Mesenchymal stem cell (in vitro differentiated cells and primary cell): ENCODE measurements around the gene TRIM46.

Source experiments
- DNase-seq: peaks from one replicate; pipeline ENCODE4 v3.0.0-alpha.2; 2013
- H2AFZ ChIP-seq: one replicate; pipeline ENCODE4 v1.6.1; 2013; ENCODE audit warnings: low read depth, mild to moderate bottlenecking, control low read depth, inconsistent platforms, low read length, moderate library complexity
- H2AK5ac ChIP-seq: 2 replicates; pipeline ENCODE4 v1.6.1; 2013; ENCODE audit warnings: low read length, moderate library complexity, mild to moderate bottlenecking, inconsistent platforms; ENCODE audit not compliant: severe bottlenecking
- H2BK120ac ChIP-seq: one replicate; pipeline ENCODE4 v1.6.1; 2013; ENCODE audit warnings: low read depth, mild to moderate bottlenecking, inconsistent platforms, low read length, moderate library complexity
- H2BK12ac ChIP-seq, 2 experiments: one replicate each; pipeline ENCODE4 v1.6.1; 2013; ENCODE audit warnings: inconsistent platforms in 2 of 2, low read length in 2 of 2, mild to moderate bottlenecking in 2 of 2, moderate library complexity in 2 of 2, control low read depth in 1 of 2
- H2BK15ac ChIP-seq: one replicate; pipeline ENCODE4 v1.6.1; 2013; ENCODE audit warnings: mild to moderate bottlenecking, low read depth, inconsistent platforms; ENCODE audit not compliant: poor library complexity, severe bottlenecking
- H2BK5ac ChIP-seq: 2 replicates; pipeline ENCODE4 v1.6.1; 2013; ENCODE audit warnings: low read depth, mild to moderate bottlenecking, low read length, control low read depth, inconsistent platforms; ENCODE audit not compliant: poor library complexity, severe bottlenecking
- H3K14ac ChIP-seq, 2 experiments: one replicate each; pipeline ENCODE4 v1.6.1; 2013; ENCODE audit warnings: inconsistent platforms in 2 of 2, low read length in 2 of 2, control low read depth in 1 of 2, mild to moderate bottlenecking in 1 of 2, moderate library complexity in 1 of 2
- H3K18ac ChIP-seq, 2 experiments: one replicate each; pipeline ENCODE4 v1.6.1; 2013; ENCODE audit warnings: inconsistent platforms in 2 of 2, low read length in 2 of 2, control low read depth in 1 of 2, low read depth in 1 of 2, mild to moderate bottlenecking in 1 of 2
- H3K23ac ChIP-seq, 2 experiments: one replicate each; pipeline ENCODE4 v1.6.1; 2013; ENCODE audit warnings: inconsistent platforms in 2 of 2, low read length in 2 of 2, mild to moderate bottlenecking in 2 of 2, moderate library complexity in 2 of 2, control low read depth in 1 of 2
- H3K27ac ChIP-seq: 2 replicates; pipeline ENCODE4 v1.5.1; 2013; ENCODE audit warnings: mild to moderate bottlenecking, moderate library complexity, low read length, control low read depth, inconsistent platforms; ENCODE audit not compliant: poor library complexity, severe bottlenecking
- H3K27me3 ChIP-seq, 2 experiments: 2 replicates each; pipeline versions ENCODE4 v1.6.1 to v1.7.0; 2013; ENCODE audit warnings: low read length in 2 of 2, mild to moderate bottlenecking in 2 of 2, moderate library complexity in 2 of 2, control low read depth in 1 of 2, inconsistent platforms in 1 of 2; ENCODE audit not compliant: control insufficient read depth in 1 of 2, insufficient read depth in 1 of 2
- H3K36me3 ChIP-seq, 2 experiments: 2 replicates each; pipeline versions ENCODE4 v1.6.1 to v1.7.0; 2013; ENCODE audit warnings: low read length in 2 of 2, control low read depth in 1 of 2, inconsistent platforms in 1 of 2, low read depth in 1 of 2, mild to moderate bottlenecking in 1 of 2; ENCODE audit not compliant: insufficient read depth in 2 of 2, control insufficient read depth in 1 of 2
- H3K4ac ChIP-seq, 2 experiments: one replicate each; pipeline ENCODE4 v1.6.1; 2013; ENCODE audit warnings: inconsistent platforms in 2 of 2, low read length in 2 of 2, mild to moderate bottlenecking in 2 of 2, moderate library complexity in 2 of 2, control low read depth in 1 of 2, low read depth in 1 of 2
- H3K4me1 ChIP-seq: 2 replicates; pipeline ENCODE4 v1.6.1; 2013; ENCODE audit warnings: low read depth, low read length, control low read depth; ENCODE audit not compliant: control insufficient read depth, insufficient read depth
- H3K4me2 ChIP-seq: 2 replicates; pipeline ENCODE4 v1.6.1; 2013; ENCODE audit warnings: low read length, mild to moderate bottlenecking, inconsistent platforms; ENCODE audit not compliant: poor library complexity, severe bottlenecking
- H3K4me3 ChIP-seq, 2 experiments: 2 replicates each; pipeline versions ENCODE4 v1.5.1 to v1.7.0; 2013; ENCODE audit warnings: low read length in 2 of 2, mild to moderate bottlenecking in 2 of 2, control low read depth in 1 of 2, low read depth in 1 of 2; ENCODE audit not compliant: insufficient read depth in 1 of 2
- H3K79me1 ChIP-seq: replicated peaks from 2 replicates; pipeline ENCODE4 v1.6.1; 2013; ENCODE audit warnings: mild to moderate bottlenecking, control low read depth, low read length, inconsistent platforms; ENCODE audit not compliant: poor library complexity, severe bottlenecking
- H3K9ac ChIP-seq: 2 replicates; pipeline ENCODE4 v1.7.0; 2013; ENCODE audit warnings: mild to moderate bottlenecking, low read length, moderate library complexity
- H3K9me3 ChIP-seq: 2 replicates; pipeline ENCODE4 v1.7.0; 2013; ENCODE audit warnings: mild to moderate bottlenecking, low read length; ENCODE audit not compliant: control insufficient read depth
- H4K8ac ChIP-seq: one replicate; pipeline ENCODE4 v1.6.1; 2013; ENCODE audit warnings: inconsistent platforms, mild to moderate bottlenecking, low read length, moderate library complexity
- H4K91ac ChIP-seq: one replicate; pipeline ENCODE4 v1.6.1; 2013; ENCODE audit warnings: mild to moderate bottlenecking, low read length, inconsistent platforms
- WGBS: methylation state at CpG from one replicate; pipeline ENCODE4 v1.1.7; 2013; ENCODE audit warnings: mixed read lengths; 5-methylcytosine and 5-hydroxymethylcytosine counted together

TRIM46 gene

GRCh38 chr1:155177918-155178281 lies 4.3 kb downstream of the TRIM46 start:
- 97% methylated on average over 9 of the region's 9 CpGs for WGBS

DNA sequence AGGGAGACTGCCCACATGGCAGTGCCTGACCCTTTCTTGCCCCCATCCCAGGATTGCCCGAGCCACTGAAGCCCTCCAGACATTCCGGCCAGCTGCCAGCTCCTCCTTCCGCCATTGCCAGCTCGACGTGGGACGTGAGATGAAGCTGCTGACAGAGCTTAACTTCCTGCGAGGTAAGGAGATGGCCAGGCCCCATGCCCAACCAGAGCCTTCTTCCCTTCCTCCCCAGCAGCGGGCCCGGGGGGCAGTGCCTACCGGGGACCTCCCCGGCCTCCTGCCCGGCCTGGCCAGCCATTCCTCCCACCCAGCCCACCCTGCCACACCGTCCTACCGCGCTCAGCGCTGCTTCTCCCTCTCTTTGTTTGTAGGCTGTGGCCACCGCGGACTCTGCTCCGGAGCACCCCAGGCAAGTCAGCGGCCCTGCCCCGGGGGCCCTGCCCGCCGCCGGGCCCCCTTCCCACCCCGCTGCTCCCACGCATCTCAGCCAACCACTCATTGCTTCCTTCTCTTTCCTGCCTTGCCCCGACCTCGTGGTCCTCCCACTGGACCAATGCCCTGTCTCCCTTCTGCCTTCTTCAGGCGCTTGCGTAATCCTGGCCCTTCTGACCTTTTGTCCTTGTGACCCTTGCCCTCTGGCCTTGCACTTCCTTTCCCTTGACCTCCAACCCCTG lies 4.9 kb downstream of the TRIM46 start:
- no peak overlapping the region for H4K8ac ChIP-seq
- no peaks in the 10 kb centered on the region for H3K9me3 ChIP-seq
- no peak overlapping the region for H3K27ac ChIP-seq
- H3K4ac ChIP-seq = no peak overlapping the region
- whole genome bisulfite sequencing = 95% methylated on average over 30 of the region's 30 CpGs
- H2BK5ac ChIP-seq = no peak overlapping the region
- no peak overlapping the region for H2BK120ac ChIP-seq
- H2BK15ac ChIP-seq = no peak overlapping the region
- no peak overlapping the region for H2BK12ac ChIP-seq
- H3K4me1 ChIP-seq = peaks cover 26% of the 10 kb centered on the region
- H3K18ac ChIP-seq = no peak overlapping the region
- peaks cover 43 to 61% of the 10 kb centered on the region in 2 experiments for H3K36me3 ChIP-seq
- H3K23ac ChIP-seq = no peak overlapping the region
- H3K27me3 ChIP-seq = no peaks in the 10 kb centered on the region
- no peak for DNase-seq
- no peak overlapping the region for H3K9ac ChIP-seq
- no peak overlapping the region for H2AK5ac ChIP-seq
- no peak overlapping the region for H3K4me3 ChIP-seq
- H3K4me2 ChIP-seq = no peak overlapping the region
- no peak overlapping the region for H2AFZ ChIP-seq
- no peak overlapping the region for H3K14ac ChIP-seq
- no peak overlapping the region for H4K91ac ChIP-seq
- H3K79me1 ChIP-seq = peaks cover 14% of the 10 kb centered on the region

More at GRCh38 chr1:155177918-155178281, 4.3 kb downstream of the TRIM46 start:
- no peak for DNase-seq
- H3K36me3 ChIP-seq = peaks cover 39 to 57% of the 10 kb centered on the region in 2 experiments
- H3K18ac ChIP-seq = no peak overlapping the region
- no peaks in the 10 kb centered on the region for H3K27me3 ChIP-seq
- H2BK120ac ChIP-seq = no peak overlapping the region
- H3K9ac ChIP-seq = no peak overlapping the region
- H3K27ac ChIP-seq = no peak overlapping the region
- no peak overlapping the region for H3K4ac ChIP-seq
- no peak overlapping the region for H2AFZ ChIP-seq
- no peak overlapping the region for H3K4me2 ChIP-seq
- H3K4me3 ChIP-seq = no peak overlapping the region
- peaks cover 26% of the 10 kb centered on the region for H3K4me1 ChIP-seq
- no peak overlapping the region for H4K91ac ChIP-seq
- no peak overlapping the region for H2BK5ac ChIP-seq
- no peak overlapping the region for H3K23ac ChIP-seq
- H3K9me3 ChIP-seq = no peaks in the 10 kb centered on the region
- H3K79me1 ChIP-seq = peaks cover 14% of the 10 kb centered on the region
- no peak overlapping the region for H2BK12ac ChIP-seq
- H4K8ac ChIP-seq = no peak overlapping the region
- no peak overlapping the region for H2BK15ac ChIP-seq
- no peak overlapping the region for H3K14ac ChIP-seq
- H2AK5ac ChIP-seq = no peak overlapping the region

- Histone ChIP-seq H4K8ac (no peak overlapping the region), H2BK12ac (no peak overlapping the region), H3K27ac (no peak overlapping the region), H2BK5ac (no peak overlapping the region), H3K23ac (no peak overlapping the region), H3K4ac (no peak overlapping the region), H3K9me3 (no peaks in the 10 kb centered on the region), H3K79me1 (peaks cover 14% of the 10 kb centered on the region), H3K4me1 (peaks cover 20% of the 10 kb centered on the region), H3K36me3 (peaks cover 45 to 69% of the 10 kb centered on the region in 2 experiments), H3K27me3 (no peaks in the 10 kb centered on the region), H2BK15ac (no peak overlapping the region), H4K91ac (no peak overlapping the region), H3K9ac (no peak overlapping the region), H2BK120ac (no peak overlapping the region), H3K4me3 (no peak overlapping the region), H2AFZ (no peak overlapping the region), H3K4me2 (no peak overlapping the region), H2AK5ac (no peak overlapping the region), H3K18ac (no peak overlapping the region), H3K14ac (no peak overlapping the region)
- WGBS = 97% methylated on average over 31 of the region's 31 CpGs
- DNase-seq = no peak
Measured at GRCh38 chr1:155179112-155180031, 5.7 kb downstream of the TRIM46 start.

DNA sequence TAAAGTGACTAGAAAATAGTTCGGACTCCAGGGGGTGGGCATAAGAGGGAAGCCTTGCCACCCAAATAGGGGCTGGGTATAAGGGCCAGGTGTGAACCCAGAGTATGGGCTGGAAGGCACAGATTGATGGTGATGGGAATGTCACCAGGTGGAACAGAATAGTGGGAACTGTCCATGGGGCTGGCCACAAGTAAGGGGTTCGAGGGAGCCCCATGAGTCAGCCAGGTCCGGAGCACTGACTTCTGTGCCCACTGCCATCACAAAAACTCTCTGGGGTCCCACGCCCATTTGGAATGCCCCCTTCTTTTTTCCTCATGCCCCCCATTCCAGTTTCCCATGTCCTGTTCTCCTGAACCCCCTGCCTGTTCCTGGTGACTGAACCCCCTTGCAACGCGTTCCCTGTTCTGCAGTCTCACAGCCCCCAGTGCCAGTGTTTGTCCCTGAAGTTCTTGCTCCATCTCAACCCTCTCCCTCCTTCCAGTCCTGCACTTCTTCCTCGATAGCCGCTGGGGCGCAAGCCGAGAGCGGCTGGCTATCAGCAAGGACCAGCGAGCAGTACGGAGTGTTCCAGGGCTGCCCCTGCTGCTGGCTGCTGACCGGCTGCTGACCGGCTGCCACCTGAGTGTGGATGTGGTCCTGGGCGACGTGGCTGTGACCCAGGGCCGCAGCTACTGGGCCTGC lies 7.9 kb downstream of the TRIM46 start:
- H3K18ac ChIP-seq = no peak overlapping the region

More for the DNA sequence above, 7.9 kb downstream of the TRIM46 start:
- H3K4ac ChIP-seq = no peak overlapping the region
- DNase-seq = no peak
- no peak overlapping the region for H3K23ac ChIP-seq
- no peak overlapping the region for H2AK5ac ChIP-seq
- peaks cover 17% of the 10 kb centered on the region for H3K4me1 ChIP-seq
- H3K27me3 ChIP-seq = no peaks in the 10 kb centered on the region
- no peak overlapping the region for H3K4me2 ChIP-seq
- WGBS = 97% methylated on average over 18 of the region's 18 CpGs
- H3K36me3 ChIP-seq = peaks cover 47 to 75% of the 10 kb centered on the region in 2 experiments
- no peaks in the 10 kb centered on the region for H3K9me3 ChIP-seq
- no peak overlapping the region for H3K14ac ChIP-seq
- no peak overlapping the region for H3K9ac ChIP-seq
- H3K27ac ChIP-seq = no peak overlapping the region
- H2BK15ac ChIP-seq = no peak overlapping the region
- H2BK5ac ChIP-seq = no peak overlapping the region
- no peak overlapping the region for H4K91ac ChIP-seq
- no peak overlapping the region for H4K8ac ChIP-seq
- peaks cover 14% of the 10 kb centered on the region for H3K79me1 ChIP-seq
- no peak overlapping the region for H2BK120ac ChIP-seq
- no peak overlapping the region for H2BK12ac ChIP-seq
- H2AFZ ChIP-seq = no peak overlapping the region
- H3K4me3 ChIP-seq = no peak overlapping the region
